Measurements from ENCODE around the gene CSRP3. TPM values are rescaled to one million over a fixed set of nuclear protein-coding genes. Genes with fewer than 3 reads are reported as not detected.

CSRP3 gene
- total and polyA plus RNA-seq, 9 of the 15 experiments (the other 6 are each of a cell fraction or from before 2014, with no cell fraction given) = 0.14 TPM; not detected in 8

GRCh38 chr11:19243143-19243542 is 41.4 kb upstream of the CSRP3 start (continued):
- TF ChIP-seq, protein P1, sequence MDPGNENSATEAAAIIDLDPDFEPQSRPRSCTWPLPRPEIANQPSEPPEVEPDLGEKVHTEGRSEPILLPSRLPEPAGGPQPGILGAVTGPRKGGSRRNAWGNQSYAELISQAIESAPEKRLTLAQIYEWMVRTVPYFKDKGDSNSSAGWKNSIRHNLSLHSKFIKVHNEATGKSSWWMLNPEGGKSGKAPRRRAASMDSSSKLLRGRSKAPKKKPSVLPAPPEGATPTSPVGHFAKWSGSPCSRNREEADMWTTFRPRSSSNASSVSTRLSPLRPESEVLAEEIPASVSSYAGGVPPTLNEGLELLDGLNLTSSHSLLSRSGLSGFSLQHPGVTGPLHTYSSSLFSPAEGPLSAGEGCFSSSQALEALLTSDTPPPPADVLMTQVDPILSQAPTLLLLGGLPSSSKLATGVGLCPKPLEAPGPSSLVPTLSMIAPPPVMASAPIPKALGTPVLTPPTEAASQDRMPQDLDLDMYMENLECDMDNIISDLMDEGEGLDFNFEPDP (CRISPR knock-in tag; IDR thresholded peaks at IDR 0.05) = no peak
- TF ChIP-seq, protein P2, sequence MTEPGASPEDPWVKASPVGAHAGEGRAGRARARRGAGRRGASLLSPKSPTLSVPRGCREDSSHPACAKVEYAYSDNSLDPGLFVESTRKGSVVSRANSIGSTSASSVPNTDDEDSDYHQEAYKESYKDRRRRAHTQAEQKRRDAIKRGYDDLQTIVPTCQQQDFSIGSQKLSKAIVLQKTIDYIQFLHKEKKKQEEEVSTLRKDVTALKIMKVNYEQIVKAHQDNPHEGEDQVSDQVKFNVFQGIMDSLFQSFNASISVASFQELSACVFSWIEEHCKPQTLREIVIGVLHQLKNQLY (CRISPR knock-in tag; conservative IDR thresholded peaks at IDR 0.05) = no peak
- TF ChIP-seq HNRNPK (IDR thresholded peaks at IDR 0.05; ENCODE audit: low read depth, low read length, poor library complexity, severe bottlenecking) (no peak), ZNF780A (CRISPR knock-in tag; IDR thresholded peaks at IDR 0.05) (no peak), CBFA2T3 (IDR thresholded peaks at IDR 0.05) (peak; percentile 81), KLF6 (CRISPR knock-in tag; IDR thresholded peaks at IDR 0.05; ENCODE audit: borderline replicate concordance) (no peak), TEAD4 (IDR thresholded peaks at IDR 0.05; ENCODE audit: low read length) (peak; percentile 74), TEAD4 (CRISPR knock-in tag; IDR thresholded peaks at IDR 0.05; ENCODE audit: borderline replicate concordance) (no peak), SMARCA5 (IDR thresholded peaks at IDR 0.05) (no peak), DDX20 (tag; IDR thresholded peaks at IDR 0.05; ENCODE audit: low read depth) (no peak), EP300 (IDR thresholded peaks at IDR 0.05; ENCODE audit: low read length) (no peak), ZNF77 (CRISPR knock-in tag; IDR thresholded peaks at IDR 0.05) (no peak), TGIF2 (CRISPR knock-in tag; IDR thresholded peaks at IDR 0.05) (no peak), GATA2 (CRISPR knock-in tag; IDR thresholded peaks at IDR 0.05) (no peak)
- TF ChIP-seq, protein P3, sequence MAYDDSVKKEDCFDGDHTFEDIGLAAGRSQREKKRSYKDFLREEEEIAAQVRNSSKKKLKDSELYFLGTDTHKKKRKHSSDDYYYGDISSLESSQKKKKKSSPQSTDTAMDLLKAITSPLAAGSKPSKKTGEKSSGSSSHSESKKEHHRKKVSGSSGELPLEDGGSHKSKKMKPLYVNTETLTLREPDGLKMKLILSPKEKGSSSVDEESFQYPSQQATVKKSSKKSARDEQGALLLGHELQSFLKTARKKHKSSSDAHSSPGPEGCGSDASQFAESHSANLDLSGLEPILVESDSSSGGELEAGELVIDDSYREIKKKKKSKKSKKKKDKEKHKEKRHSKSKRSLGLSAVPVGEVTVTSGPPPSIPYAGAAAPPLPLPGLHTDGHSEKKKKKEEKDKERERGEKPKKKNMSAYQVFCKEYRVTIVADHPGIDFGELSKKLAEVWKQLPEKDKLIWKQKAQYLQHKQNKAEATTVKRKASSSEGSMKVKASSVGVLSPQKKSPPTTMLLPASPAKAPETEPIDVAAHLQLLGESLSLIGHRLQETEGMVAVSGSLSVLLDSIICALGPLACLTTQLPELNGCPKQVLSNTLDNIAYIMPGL (CRISPR knock-in tag; IDR thresholded peaks at IDR 0.05) = no peak
- TF ChIP-seq, protein P4, sequence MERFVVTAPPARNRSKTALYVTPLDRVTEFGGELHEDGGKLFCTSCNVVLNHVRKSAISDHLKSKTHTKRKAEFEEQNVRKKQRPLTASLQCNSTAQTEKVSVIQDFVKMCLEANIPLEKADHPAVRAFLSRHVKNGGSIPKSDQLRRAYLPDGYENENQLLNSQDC (CRISPR knock-in tag; IDR thresholded peaks at IDR 0.05) = no peak
